Measurements from ENCODE around the gene ABCB9. TPM values are rescaled to one million over a fixed set of nuclear protein-coding genes. Genes with fewer than 3 reads are reported as not detected.

Gene ABCB9
- total RNA-seq, 1 donor from 2014 or later, result 6.5 TPM

DNA sequence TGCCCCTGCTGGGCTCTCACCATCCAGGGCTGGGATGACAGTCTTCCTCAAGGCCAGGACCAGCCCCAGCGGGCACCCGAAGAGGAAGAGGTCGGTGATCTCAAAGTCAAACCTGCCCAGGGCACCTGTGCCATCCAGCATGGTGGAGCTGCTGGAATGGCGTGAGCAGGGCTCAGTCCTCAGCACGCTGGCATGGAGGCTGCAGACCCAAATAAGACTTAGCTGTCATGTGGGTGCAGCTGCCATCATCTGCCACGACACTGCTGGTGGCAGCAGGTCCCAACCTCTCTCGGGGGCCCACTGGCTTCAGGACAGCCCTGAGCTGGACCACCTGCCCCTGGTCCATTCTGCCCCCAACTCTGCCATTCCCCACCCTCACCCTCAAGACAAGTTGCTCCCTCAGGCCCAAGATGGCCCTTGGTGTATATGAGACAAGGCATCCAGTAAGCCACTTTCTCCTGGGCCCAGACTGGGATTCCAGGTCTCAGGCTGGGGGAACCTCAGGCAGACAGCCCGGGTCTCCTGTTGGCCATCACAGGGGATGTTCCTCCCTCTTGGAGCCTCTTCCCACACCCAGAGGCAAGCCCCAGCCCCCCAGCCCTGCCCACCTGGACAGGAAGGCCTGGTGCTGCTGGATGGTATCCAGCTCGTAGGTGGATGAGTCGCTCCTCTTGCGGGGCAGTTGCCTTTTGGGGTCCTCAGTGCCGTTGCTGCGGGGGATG is 28.7 kb upstream of the ABCB9 start:
- DNase-seq (ENCODE audit: low read depth), result no peak

- no peak for DNase-seq (ENCODE audit: low read depth)
Observed at GRCh38 chr12:122994140-122994675, 27.9 kb upstream of the ABCB9 start.

- no peak for DNase-seq (ENCODE audit: low read depth)
Observed at GRCh38 chr12:122992386-122992785, 26.1 kb upstream of the ABCB9 start.

- DNase-seq (ENCODE audit: low read depth), result no peak
Observed at GRCh38 chr12:122991623-122992275, 25.5 kb upstream of the ABCB9 start.

GRCh38 chr12:122990961-122991622 is 24.8 kb upstream of the ABCB9 start:
- DNase-seq (ENCODE audit: low read depth), result no peak

DNA sequence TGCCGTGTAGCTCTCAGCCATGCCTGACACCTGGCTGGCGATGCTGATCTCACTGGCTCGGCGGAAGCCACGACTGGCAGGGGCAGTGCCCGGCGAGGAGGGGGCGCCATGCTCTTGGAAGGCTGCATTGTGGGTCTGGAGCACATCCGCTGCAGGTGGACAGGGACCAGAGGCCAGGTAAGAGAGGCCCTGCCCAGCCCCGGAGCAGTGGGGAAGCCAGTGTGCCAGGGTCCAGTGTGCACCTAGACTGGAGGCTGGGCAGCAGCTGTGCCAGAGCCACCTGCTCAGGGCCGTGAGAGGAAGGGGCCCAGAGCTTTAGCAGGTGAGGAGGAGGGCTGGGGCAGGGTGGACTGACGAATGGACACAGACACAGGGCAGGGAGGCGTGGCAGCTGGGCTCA is 24.3 kb upstream of the ABCB9 start:
- no peak for DNase-seq (ENCODE audit: low read depth)

DNA sequence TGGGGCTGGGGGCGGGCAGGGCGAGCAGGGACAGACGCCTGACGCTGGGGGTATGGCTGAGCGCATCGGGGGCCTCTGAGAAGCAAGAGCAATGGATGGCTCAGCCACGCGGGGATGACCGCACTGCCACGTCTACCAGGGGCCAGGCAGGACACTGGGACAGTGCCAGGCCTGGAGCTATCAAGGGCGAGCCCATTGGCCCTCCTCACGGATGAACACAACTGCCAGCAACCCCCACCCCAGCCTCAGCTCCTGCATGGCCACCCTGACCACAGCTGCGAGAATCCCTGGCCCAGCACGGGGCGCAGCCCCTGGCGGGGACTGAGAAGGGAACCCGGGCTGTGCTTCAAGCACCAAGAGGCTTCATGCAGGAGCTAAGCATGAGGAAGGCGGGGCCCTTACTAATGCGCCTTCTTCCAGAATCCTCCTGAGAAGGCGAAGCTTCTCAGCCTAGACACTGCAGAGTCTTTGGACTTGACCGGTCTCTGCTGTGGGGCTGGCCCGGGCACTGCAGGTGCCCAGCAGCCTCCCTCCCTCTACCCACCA is 23.7 kb upstream of the ABCB9 start:
- no peak for DNase-seq (ENCODE audit: low read depth)

- DNase-seq (ENCODE audit: low read depth), result no peak
Observed at GRCh38 chr12:122989225-122989839, 23.1 kb upstream of the ABCB9 start.

DNA sequence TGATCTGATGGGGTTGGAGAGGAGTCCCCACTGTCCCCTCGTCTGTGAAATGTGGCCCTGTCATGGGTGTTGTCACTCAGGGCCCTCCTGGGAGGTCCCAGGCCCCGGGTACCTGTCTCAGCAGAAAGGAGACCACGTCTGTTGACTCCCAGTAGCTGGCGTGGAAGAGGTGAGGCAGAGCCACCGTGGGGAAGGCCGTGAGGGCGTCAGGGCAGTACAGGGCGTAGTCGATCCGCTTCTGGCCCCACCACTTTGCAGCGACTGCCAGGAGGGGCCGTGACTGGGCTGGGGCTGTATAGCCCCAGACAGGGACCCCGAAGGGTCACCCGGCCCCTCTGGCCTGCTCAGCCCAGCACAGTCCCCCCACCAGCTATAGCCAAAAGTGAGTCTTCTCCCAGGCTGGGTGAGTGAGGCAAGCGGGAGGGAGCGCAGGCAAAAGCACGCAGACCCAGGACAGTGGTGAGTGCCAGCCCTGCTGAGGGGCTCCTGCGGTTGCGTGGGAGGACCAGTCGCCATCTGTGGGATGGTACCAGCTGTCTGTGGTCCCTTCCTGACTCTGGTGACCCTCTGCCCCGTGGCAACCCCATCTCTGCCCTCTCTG is 22.4 kb upstream of the ABCB9 start:
- DNase-seq (ENCODE audit: low read depth), result no peak

- DNase-seq (ENCODE audit: low read depth), result no peak
Observed at GRCh38 chr12:122988036-122988435, 21.8 kb upstream of the ABCB9 start.

- no peak for DNase-seq (ENCODE audit: low read depth)
Observed at GRCh38 chr12:122987086-122987951, 21.1 kb upstream of the ABCB9 start.

- DNase-seq (ENCODE audit: low read depth), result no peak
Observed at GRCh38 chr12:122986258-122986871, 20.1 kb upstream of the ABCB9 start.

DNA sequence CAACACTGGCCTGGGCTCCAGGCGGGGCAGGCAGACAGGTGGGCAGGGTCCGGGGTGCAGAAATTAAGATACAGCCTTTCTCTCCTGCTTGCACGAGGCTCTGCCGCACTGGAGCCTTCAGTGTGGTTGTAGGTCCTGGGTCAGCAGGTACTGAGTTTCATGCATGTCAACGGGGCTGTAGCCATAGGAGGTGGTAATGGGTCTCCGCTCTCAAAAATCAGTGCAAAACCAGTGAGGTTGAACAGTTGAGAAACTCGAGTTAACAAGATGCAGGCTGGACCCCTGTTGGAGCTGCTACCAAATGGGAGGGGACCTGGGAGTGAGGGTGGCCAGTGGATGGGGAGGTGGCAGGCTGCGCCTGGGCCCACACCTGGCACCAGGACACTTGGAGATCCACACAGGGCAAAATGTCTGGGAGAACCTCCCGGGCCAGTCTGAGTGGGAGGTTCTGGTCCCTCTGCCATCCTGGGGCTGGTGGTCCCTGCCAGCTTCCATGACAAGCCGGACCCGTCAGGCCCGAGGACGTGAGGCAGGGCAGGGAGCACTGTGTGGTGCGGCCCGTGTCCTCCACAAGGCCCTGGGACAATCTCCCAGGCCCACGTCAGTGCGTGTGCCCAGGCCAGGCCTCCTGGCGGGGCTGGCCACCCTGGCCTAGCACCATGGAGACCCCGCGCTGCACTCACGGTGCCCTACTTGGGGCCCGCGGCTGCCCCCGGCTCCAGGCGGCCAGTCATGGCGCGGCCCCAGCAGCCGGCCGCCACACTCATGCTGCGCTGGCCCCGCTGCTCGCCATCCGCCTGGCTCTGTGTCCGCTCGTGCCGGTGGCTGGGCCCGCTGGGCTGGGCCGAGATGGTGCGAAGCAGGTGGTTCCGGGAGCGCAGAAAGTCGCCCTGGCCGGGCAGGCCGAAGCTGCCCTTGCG is 19.3 kb upstream of the ABCB9 start:
- no peak for DNase-seq (ENCODE audit: low read depth)

DNA sequence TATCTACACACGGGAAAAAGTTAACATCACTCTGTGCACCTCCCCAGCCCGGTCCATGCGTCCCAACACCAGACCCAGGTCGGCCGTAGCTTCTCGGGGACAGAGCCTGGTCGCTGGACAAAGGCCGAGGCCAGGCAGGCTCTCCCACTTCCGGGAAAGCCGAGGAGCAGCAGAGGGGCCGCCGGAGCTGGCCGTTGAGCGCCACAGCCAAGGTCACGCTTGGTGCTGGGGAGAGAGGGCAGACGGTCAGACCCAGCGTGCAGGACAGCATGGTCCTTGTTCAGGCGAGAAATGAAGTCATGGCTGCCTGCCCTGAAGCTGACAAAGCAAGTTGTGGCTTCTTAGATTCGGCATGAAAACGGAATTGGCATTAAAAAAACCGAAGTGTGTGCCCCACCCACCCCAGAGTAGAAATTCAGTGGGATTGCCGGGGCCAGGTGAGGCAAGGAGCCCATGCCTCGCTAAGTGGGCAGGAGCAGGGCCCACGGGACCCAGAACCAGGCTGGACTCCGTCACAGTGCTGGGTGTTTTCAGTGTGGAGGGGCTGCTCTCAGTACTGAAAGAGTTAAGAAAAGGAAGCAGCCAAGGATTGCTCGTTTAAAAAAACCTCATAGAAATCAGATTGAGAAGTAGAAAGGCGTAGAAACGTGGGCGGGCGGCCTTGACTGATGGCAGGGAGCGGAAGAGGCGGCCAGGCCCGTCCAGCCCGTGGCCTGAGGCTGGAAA is 18.5 kb upstream of the ABCB9 start:
- DNase-seq (ENCODE audit: low read depth), result no peak

- DNase-seq (ENCODE audit: low read depth), result no peak
Observed at GRCh38 chr12:122983789-122984515, 17.7 kb upstream of the ABCB9 start.

GRCh38 chr12:122982963-122983788 is 16.9 kb upstream of the ABCB9 start:
- DNase-seq (ENCODE audit: low read depth), result no peak

- DNase-seq (ENCODE audit: low read depth), result no peak
Observed at GRCh38 chr12:122982477-122982815, 16.2 kb upstream of the ABCB9 start.
